ENCODE measurements around the gene OXLD1.

GRCh38 chr17:81706232-81706611 lies 39.8 kb upstream of the OXLD1 start:
- TF ChIP-seq CTCF (IDR thresholded peaks at IDR 0.05; ENCODE audit: low read depth, low read length, missing input control): no peak
- TF ChIP-seq ATF3 (IDR thresholded peaks at IDR 0.05): no peak
- no peak for TF ChIP-seq GABPA (IDR thresholded peaks at IDR 0.05 in 1 of 2, conservative IDR thresholded peaks at IDR 0.05 in 1 of 2)
- no peak for TF ChIP-seq NR2F2 (IDR thresholded peaks at IDR 0.05)
- TF ChIP-seq, protein P1, sequence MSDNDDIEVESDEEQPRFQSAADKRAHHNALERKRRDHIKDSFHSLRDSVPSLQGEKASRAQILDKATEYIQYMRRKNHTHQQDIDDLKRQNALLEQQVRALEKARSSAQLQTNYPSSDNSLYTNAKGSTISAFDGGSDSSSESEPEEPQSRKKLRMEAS (IDR thresholded peaks at IDR 0.05): no peak
- TF ChIP-seq SP1 (IDR thresholded peaks at IDR 0.05): no peak
- no peak for TF ChIP-seq JUND (IDR thresholded peaks at IDR 0.05)
- no peak for TF ChIP-seq REST (IDR thresholded peaks at IDR 0.05)
- TF ChIP-seq HNF4A (conservative IDR thresholded peaks at IDR 0.05): no peak
